Middle frontal gyrus (tissue), 1 donor: ENCODE data around the gene DGUOK.

Experiments used
- DNase-seq: peaks from one replicate; pipeline ENCODE4 v3.0.0-alpha.2; 2015; ENCODE audit warnings: low spot score; ENCODE audit errors: extremely low spot score

DGUOK gene

DNA sequence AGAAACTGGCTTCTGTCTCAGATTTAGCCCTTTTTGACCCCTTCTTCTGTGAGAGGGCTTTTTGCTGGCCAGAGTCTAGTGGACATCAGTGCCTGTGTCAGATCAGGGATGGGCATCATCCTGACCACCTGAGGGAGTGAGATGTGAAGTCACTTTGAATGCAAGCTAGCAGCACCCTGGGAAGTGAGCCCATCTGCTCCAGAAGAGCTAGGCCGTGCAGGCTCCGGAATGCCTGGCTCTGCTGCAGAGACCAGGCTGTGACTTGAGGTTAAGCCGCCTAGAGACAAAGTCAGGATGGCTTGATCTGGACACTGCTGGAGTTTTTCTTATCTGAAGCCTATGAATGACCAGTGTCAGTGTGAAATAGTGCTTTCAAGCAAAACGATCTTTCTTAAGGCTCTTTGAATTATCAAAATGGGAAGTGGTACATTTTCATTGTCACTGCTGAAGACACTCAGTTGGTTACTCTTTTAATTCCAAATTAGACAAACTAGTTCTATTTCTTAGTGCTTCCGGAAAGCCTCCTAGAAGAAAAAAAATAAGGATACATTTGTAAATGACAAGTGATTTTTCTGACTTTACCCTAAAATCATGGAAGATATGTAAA is 20.8 kb downstream of the DGUOK start:
- DNase-seq = no peak

DNA sequence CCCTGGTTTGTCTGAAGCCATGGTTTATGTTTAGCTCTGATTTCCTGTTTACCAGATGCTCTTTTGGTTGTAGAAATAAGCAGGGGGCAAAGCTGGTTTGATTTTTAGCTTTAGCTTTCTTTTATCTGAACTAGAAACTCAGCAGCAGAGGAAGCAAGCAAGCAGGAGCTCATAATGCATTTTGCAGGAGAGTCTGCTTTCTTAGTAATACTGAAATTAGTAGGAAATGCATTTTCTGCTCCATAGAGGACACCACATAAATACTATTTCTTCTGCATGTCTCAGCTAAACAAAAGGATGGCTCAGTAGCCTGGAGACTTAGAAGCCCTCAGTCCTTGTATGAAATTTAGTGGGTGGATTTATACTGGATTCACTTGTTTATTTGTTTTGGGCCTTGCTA is 23.1 kb downstream of the DGUOK start:
- DNase-seq = no peak

DNA sequence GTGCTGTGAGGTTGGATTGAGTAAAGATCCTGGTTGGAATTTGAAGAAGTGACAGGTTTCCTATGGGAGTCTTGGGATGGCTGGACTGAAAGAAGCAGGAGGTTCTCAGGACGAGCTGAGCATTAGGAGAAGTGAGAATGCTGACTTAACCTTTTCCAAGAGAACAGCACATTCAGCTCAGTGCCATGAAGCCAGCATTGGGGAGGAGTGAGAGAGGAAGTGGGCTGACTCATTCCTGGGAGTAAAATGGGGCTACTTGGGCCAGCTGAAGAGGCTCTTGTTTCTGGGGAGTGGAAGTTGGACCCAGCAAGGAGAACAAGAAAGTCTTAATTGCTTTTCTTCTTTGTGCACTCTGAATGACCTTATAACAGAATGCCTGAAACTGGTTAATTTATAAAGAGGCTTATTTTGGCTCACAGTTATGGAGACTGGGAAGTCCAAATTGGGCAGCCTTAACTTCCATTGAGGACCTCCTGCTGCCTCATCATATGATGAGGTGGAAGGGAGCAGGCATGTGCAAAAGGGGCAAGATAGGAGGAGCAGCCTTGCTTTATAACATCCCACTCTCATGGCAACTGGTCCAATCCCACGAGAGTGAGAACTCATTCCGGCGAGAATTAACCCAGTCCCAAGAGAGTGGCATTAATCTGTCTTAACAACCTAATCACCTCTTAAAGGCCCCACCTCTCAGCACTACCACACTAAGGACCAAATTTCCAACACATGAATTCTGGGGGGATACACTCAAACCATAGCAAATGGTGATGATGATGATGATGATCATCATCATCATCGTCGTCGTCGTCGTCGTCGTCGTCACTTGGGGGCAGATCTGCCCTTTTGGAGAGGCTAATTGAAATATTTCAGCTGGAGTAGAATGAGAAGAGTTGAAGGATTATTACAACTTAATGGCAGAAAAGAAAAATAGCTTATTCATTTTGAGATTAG is 26.1 kb downstream of the DGUOK start:
- no peak for DNase-seq

DNA sequence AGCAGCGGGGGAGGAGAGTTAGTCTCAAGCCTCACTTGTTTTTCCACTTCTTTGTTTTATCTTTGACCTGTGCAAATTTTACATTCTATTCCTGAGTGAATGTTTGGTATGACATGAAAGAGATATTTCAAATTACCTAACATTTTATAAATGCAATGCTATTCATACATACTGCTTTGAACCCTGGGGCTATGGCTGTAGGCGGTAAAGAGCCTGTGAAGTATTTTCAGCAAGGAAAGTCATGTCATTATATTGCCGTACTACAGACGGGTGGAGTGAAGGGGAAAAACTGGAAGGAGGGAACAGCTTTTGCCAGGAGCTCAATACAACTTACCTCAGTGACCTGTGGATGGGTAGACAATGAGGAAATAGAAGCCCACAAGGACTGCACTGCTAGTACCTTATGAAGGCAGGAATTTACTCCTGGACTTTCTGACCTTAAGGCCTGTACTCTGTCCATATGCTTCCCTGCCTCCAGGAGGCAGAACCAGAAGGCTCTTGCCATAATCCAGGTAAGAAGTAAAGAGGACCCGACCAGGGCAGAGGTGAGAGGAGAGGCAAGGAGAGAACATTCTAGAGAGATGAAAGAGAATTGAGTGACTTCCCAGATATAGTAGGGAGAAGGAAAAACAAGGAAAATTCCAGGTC is 29.7 kb downstream of the DGUOK start:
- no peak for DNase-seq

DNA sequence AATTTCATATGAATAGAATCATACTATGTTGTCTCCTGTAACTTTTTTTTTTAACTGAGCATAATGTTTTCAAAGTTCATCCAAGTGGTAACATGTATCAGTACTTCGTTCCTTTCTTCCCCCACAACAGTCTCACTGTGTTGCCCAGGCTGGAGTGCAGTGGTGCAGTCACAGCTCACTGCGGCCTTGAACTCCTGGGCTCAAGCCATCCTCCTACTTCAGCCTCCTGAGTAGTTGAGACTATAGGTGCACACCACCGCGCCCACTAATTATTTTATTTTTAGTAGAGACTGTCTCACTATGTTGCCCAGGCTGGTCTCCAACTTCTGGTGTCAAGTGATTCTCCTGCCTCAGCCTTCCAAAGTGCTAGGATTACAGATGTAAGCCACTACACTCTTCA is 34.6 kb downstream of the DGUOK start:
- no peak for DNase-seq

DNA sequence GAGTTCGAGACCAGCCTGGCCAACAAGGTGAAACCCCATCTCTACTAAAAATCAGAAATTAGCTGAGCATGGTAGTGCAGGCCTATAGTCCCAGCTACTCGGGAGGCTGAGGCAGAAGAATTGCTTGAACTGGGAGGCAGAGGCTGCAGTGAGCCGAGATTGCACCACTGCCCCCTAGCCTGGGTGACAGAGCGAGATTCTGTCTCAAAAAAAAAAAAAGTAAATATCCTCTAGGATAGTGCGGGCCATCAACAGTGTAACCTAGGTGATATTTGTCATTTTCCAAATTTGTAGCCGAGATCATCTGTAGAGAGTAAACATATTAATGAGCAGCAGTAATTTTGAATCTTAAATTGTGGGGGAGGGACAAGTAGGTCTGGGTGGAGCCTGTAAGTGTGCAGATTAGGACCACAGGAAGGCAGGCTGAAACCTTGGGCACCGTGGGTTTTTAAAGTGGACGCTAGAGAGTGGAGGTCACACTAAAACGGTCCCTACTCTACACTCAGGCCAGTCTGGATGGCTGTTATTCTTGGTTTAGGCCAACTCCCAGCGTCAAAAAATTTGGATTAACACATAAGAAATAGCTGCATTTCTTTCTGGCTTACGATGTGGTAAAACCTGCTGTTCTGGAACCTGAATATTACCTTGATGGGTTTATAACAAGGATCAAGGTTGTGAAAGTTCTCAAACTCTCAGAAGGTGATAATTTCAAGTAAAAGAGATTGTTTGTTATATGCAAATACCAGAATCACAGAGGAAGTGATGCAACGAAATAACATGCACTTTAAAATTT is 35.3 kb downstream of the DGUOK start:
- DNase-seq = no peak

DNA sequence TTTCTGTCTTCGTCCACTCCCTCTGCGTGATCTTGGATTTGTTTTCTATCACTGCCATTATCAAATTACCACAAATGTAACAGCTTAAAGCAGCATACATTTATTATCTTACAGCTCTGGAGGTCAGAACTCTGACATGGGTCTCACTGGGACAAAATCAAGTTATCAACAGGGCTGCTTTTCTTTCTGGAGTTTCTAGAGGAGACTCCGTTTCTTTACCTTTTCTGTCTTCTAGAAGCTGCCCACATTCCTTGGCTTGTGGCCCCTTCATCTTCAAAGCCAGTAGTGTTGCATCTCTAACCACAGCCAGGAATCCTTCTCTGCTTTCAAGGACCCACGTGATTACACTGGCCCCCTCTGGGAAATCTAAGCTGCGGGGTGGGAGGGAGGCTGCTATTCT is 36.1 kb downstream of the DGUOK start:
- DNase-seq = no peak

DNA sequence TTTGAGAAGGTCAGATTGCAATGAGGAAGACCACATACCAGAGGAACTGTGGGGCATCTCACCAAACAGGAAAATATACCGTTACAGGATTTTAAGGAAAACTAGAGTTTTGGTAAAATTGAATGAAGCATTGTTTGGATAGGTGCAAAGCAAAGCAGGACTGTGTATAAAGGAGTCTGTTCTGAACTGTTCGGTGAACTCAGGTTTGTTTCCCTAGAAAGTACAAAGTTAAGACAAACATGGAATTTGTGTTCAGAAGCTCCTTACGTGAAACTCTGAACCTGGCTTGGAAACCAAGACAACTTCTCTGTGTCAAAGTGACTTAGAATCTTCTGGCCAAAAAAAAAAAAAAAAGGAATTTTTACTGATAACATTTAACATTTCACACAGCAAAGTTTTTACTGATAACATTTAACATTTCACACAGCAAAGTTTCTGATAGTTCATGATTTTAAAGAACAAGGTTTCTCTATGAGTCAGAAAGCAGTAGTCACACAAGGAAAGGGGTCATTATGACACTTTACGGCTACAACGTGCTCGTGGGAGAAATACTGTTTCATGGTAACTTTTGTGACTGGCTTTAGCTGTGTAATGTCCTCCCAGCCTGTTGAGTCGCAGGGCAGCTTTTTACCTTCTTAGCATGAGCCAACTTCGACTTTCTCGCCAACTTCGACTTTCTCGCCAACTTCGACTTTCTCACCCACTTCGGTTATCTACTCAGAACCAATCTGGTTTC is 36.9 kb downstream of the DGUOK start:
- DNase-seq = no peak

DNA sequence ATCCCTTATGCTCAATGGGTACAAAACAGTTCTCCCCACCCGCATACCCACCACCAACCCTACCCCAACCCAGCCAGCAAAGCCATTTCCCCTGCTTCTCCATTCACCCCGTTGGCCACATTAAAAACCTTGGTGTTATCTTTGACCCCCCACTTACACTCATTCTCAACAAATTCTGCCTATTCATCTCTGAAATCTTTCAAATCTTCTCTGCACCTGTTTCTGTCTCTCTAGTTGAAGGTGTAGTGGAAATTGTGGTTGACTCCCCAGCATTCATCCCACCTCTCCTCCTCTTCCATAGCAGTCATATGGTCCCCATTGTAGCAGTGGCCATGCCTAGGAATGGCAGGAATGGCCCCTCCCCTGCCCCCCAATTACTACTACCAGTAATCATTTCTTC is 37.5 kb downstream of the DGUOK start:
- no peak for DNase-seq

DNA sequence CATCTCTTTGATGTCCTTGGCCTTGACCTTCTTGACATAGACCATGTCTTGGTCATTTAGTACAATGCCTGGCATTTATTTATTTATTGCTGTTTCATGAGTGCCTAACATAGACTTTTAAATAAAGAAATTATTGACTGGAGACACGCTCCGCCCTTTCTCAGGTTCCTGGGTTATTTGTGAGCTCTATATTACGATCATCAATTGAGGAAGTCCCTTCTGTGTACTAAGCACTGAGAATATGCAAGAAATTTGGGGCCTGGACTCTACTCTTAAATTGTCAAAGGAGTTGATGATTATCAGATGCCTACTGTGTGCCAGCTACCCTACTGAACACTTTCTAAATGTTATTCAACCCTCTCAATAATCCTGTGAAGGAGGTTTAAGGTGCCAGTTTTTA is 38.4 kb downstream of the DGUOK start:
- no peak for DNase-seq

DNA sequence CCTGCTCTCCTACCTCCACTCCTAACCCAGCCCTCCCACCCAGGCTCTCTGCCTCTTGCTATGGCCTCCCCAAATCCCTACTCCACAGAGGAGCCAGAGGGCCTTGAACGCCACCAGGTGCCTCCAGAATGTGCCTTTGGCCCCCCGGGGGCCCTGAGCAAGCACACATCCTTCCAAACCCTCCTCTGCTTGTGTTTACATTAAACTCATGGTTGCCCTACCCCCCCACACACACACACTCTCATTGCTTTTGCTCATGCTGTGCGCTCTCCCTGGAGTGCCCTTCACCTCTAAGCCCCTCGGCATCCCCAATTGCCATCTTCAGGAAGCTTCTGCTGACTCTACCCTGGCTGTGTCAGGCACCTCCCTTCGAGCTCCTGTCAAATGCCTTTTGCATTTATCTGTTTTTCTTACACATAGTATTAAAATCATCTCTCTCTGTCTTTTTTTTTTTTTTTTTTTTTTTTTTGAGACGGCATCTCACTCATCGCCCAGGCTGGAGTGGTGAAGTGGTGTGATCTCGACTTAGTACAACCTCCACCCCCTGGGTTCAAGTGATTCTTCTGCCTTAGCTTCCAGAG is 41.8 kb downstream of the DGUOK start:
- no peak for DNase-seq

DNA sequence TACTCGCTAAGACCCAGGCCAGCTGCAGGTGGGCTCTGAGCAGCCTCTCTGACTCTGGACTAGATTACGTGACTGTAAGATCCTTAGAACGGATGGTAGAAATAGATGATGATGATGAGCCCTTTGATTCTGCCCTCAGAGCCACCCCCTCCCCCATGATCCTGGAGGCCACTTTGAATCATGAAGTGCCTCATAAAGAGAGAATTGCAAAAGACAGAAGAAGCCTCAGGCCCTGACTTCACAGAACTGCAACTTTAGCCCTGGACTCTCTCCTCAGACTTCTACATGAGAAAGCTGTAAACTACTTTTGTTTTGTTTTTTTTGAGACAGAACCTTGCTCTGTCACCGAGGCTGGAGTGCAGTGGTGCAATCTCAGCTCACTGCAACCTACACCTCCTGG is 42.7 kb downstream of the DGUOK start:
- no peak for DNase-seq

DNA sequence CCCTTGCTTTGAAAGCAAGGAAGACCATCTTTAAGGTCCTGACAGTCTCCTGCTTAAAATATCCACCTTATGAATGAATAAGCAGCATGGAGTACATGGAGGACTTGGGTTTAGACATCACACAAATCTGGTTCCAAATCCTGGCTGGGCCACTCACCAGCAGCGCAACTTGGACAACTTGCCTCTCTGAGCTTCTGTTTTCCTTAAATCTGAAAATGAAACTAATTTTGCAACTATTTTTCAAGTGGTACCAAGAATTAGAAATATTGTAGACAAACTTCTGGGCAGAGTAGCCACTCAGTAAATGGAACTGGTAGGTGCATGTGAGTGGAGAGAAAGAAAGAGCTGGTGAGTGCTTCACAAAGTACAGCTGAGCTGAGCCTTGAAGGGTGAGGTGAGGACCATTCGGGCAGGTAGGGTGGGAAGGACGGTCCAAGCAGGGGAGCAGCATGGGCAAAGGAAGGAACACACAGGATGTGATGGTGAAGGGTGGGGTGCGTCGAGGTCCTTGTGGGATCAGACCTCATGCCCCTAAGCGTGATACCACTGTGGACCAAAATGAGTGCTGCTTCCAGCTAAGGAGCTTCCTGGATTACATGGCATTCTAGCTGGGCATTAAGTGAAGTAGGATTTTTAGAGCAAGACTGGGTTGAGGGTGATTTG is 43.6 kb downstream of the DGUOK start:
- no peak for DNase-seq

DNA sequence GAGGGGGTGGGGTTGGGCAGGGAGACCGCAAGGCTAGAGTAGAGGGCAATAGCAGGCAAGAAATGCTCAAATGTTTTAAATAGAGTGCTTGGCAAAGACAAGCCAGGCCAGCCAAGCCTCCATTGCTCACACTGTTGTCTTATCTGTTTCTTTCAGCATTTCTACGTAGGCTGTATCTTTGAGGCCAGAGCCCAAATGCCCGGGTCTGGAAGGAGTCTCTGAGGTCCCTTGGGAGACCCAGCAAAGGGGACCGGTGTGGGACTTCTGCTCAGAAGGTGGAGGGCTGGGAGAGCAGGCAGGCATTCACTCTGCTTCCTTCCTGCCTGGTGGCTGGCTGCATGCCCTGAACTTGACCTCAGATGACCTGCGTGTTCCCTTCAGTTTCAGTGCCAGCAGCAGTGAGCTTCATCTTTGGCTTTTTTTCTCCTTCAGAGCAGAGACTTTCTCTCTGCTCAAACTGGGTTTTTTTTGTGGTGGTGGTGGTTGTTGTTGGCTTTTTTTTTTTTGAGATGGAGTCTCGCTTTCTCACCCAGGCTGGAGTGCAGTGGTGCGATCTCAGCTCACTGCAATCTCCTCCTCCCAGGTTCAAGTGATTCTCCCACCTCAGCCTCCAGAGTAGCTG is 44.3 kb downstream of the DGUOK start:
- DNase-seq = no peak

DNA sequence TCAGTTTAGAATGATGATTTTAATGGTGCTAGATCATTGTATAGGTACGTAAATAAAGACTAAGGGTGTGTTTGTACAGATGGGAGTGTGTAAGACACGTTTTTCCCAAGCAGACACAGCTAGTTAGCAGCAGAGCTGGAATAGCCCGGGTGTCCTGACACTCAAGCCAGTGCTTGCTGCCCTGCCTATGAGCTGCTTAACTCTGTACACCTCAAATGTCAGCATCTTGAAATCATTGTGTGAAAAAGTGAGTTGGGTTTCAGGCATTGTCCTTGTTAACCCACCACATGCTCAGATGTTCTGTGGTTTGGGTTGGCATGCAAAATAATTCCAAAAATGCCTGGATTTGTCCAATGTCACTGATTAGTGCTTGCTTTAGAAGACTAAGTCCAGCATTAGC is 45.0 kb downstream of the DGUOK start:
- DNase-seq = no peak

DNA sequence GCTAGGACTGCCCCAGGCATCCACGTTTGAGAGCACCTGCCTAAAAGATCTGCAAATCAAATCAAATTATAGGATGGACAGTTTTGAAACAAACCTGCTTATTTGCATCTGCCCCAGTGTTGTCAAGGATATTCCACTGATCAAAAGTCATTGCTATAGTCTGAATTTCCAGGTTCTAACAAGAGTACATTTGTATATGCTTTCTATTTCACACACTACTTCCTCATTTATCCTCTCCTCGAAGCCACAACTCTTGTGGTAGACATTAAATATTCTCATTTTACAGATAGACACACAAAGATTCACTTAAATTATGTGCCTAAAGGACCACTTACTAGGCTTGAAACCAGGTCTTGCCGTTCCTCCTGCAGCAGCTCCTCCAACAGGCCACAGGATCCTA is 46.2 kb downstream of the DGUOK start:
- DNase-seq = no peak

DNA sequence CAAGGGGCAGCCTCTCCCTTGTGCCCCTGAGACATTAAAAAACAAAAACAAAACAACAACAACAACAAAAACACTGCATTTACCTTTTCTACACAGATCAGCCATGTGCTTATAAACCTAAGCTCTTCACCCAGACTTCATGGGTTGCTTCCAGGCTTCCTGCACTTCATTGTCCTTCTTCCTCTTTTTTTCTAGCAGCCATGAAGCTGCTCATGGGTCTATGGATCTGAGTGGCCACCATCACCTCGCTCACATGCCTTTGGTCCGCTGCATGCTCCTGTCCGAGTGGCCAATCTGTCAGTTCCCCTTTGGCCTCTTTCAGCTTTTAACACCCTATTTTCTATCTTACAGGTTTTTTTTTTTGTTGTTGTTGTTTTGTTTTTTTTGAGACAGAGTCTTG is 49.1 kb downstream of the DGUOK start:
- no peak for DNase-seq

DNA sequence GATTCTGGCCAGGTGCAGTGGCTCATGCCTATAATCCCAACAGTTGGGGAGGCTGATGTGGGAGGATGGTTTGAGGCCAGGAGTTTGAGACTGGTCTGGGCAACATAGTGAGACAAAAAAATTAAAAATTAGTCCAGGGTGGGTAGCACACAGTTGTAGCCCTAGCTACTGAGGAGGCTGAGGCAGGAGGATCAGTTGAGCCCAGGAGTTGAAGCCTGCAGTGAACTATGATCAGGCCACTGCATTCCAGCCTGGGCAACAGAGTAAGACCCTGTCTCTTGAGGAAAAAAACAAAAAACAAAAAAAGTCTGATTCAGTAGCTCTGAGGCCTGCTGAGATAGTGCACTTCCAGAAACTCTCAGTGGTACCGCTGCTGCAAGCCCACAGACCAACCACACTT is 50.1 kb downstream of the DGUOK start:
- DNase-seq = no peak

DNA sequence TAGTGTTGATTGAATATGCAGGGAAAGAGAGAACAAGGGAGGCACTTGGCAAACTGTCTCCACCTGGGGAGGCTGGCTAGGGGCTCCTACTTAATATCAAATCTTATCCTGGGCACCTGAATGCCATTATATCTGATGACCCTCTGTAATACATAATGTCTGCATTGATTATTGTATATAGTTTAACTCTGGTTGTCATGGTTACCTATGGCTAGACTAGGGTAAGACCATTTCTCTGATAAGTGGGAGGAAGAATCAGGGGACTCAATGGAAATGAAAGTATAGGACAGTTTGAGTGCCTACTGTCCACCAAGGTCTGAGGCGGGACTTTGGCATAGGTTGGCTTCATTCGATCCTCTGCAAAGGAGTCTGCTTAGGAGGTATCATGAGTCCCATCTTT is 50.8 kb downstream of the DGUOK start:
- DNase-seq = no peak

DNA sequence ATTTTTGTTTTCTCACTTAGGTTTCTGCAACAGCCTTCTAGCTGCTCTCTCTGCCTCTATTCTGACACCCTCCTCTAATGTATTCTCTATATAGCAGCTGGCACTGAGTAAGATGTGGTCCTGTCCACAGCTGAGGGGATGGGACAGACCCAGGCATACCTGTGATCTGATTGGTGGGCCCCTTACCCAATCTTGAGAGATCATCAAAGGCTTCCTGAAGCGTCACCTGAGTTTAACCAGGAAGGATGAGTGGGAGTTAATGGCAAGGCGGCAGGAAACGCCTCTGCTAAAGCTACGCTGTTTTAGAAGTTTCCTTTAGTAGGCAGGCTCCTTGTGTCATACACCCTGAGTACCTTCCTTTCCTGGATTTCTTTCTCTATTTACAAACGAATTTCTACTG is 52.3 kb downstream of the DGUOK start:
- no peak for DNase-seq
